HG03045 (cell line): ENCODE results near the gene CDO1.
"Not testable (repeated sequence)": the region's sequence is repeated elsewhere in the genome, so short reads cannot be mapped to it uniquely, and the experiment has no call there.

Experiments used
- ATAC-seq: cut with Tn5 transposase; IDR thresholded peaks from one replicate; pipeline ENCODE4 v1.9.1; 2021; ENCODE audit warnings: mild to moderate bottlenecking, moderate library complexity; ENCODE audit not compliant: unreplicated experiment

Gene CDO1

GRCh38 chr5:115831163-115831768, 14.8 kb upstream of the CDO1 start:
- ATAC-seq, result no peak

GRCh38 chr5:115829913-115830312, 13.5 kb upstream of the CDO1 start:
- ATAC-seq, result no peak

- ATAC-seq, result no peak
These were observed 9.5 kb upstream of the CDO1 start for GRCh38 chr5:115825948-115826347.

- ATAC-seq, result not testable (repeated sequence)
These were observed 8.5 kb upstream of the CDO1 start for GRCh38 chr5:115824983-115825382.

- ATAC-seq, result no peak
These were observed 4.4 kb upstream of the CDO1 start for GRCh38 chr5:115820846-115821245.

- no peak for ATAC-seq
These were observed 2.4 kb upstream of the CDO1 start for GRCh38 chr5:115818821-115819220.

GRCh38 chr5:115817386-115817785, 927 bp upstream of the CDO1 start:
- no peak for ATAC-seq

GRCh38 chr5:115815693-115816225, 700 bp downstream of the CDO1 start:
- ATAC-seq, result no peak

- no peak for ATAC-seq
These were observed 1.3 kb downstream of the CDO1 start for GRCh38 chr5:115815006-115815692.

GRCh38 chr5:115813719-115814118, 2.7 kb downstream of the CDO1 start:
- no peak for ATAC-seq

- ATAC-seq, result no peak
These were observed 4.1 kb downstream of the CDO1 start for GRCh38 chr5:115812372-115812771.

- ATAC-seq, result no peak
These were observed 5.1 kb downstream of the CDO1 start for GRCh38 chr5:115811406-115811805.

GRCh38 chr5:115810761-115811160, 5.7 kb downstream of the CDO1 start:
- ATAC-seq, result no peak

GRCh38 chr5:115809946-115810345, 6.5 kb downstream of the CDO1 start:
- no peak for ATAC-seq

- not testable (repeated sequence) for ATAC-seq
These were observed 8.4 kb downstream of the CDO1 start for GRCh38 chr5:115808066-115808465.

- no peak for ATAC-seq
These were observed 8.8 kb downstream of the CDO1 start for GRCh38 chr5:115807654-115808052.

GRCh38 chr5:115806986-115807653, 9.3 kb downstream of the CDO1 start:
- no peak for ATAC-seq

- ATAC-seq, result no peak
These were observed 14.5 kb downstream of the CDO1 start for GRCh38 chr5:115801984-115802383.

- ATAC-seq, result no peak
These were observed 15.3 kb downstream of the CDO1 start for GRCh38 chr5:115801152-115801551.

- ATAC-seq, result no peak
These were observed 16.4 kb downstream of the CDO1 start for GRCh38 chr5:115800108-115800507.

GRCh38 chr5:115798252-115798651, 18.2 kb downstream of the CDO1 start:
- ATAC-seq, result no peak

- ATAC-seq, result no peak
These were observed 19.8 kb downstream of the CDO1 start for GRCh38 chr5:115796656-115797055.
